ENCODE results near the gene DHRS12.

DHRS12 gene

GRCh38 chr13:51721496-51721895 is 82.5 kb downstream of the DHRS12 start:
- no peak for DNase-seq

DNA sequence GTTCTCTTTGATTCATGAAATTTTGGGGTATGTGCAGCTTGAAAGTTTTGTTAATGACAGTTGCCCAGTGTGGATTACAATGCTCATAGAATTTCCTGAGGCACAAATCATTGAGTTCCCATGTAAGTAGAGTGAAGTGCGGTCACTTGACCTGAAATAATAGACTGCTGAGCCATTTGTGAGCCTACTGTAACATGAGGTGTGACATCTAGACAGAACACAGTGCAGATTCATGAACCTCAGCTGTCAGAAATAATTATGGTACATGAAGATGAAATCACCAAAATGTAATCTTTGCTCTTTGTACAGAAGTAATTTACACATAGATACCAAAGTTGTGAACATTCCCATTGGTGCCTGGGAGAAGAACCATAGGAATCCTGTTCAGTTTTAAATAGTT is 84.6 kb downstream of the DHRS12 start:
- no peak for DNase-seq
